GM19438 (cell line): ENCODE data around the gene SKOR1.

ENCODE experiments used
- ATAC-seq: cut with Tn5 transposase; IDR thresholded peaks from one replicate; pipeline ENCODE4 v1.9.1; 2021; ENCODE audit warnings: low read depth; ENCODE audit not compliant: unreplicated experiment

SKOR1 gene

DNA sequence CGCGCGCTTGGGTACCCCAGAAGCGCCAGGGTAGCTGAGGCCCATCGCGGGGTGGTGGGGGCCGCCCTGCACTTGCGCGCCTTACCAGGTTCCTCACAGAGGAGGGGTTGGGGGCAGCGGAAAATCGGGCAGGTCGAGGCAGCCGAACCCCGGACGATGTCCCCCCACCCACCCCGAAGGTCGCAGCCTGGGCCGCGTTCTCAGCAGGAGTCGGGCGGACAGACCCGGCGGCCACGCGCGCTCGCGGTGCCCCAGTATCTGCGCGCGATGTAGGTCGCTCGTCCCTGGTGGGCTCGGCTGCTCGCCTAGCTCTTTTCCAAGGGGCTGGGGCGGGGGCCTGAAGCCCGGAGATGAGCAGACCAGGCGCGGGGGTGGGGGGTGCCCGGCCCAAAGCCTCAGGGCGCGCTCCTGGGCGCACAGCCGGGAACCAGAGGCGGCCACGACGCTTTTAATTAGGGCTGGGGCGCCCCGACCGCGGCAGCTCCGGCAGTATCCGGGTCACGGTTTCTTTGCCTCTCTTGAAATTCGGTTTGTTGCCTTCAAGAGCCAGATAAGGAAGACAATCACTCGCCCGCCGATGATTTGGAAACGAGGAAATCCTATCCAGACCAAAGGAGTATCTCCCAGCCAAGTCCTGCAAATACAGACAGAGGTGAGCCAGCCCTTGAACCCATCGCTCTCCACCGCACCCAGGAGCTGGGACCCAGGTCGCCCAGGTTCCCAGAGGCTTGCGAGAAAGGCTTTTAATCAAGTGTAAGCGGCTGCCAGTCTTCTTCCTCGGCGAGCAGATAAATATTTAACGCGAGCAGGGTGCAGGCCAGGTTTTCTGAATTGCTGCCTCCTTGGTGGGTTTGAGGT lies 4.6 kb downstream of the SKOR1 start:
- ATAC-seq: no peak

DNA sequence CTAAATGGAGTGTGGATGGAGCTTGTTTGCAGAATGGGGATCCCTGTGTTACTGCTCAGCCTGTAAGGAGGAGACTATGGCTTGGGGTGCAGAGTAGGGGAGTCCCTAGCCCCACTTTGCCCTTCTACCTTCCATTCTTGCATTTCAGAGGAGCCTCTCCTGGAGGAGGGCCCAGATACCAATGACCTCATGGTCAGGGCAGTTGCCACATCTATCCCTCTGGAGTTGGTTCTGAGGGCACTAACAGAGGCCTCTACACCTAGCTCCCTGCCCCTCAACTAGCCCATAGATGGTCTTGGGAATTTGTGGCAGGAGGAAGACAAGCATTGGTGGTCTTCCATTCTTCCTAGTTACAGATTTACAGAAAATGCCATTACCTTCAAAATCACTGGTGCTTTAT lies 6.1 kb downstream of the SKOR1 start:
- no peak for ATAC-seq

DNA sequence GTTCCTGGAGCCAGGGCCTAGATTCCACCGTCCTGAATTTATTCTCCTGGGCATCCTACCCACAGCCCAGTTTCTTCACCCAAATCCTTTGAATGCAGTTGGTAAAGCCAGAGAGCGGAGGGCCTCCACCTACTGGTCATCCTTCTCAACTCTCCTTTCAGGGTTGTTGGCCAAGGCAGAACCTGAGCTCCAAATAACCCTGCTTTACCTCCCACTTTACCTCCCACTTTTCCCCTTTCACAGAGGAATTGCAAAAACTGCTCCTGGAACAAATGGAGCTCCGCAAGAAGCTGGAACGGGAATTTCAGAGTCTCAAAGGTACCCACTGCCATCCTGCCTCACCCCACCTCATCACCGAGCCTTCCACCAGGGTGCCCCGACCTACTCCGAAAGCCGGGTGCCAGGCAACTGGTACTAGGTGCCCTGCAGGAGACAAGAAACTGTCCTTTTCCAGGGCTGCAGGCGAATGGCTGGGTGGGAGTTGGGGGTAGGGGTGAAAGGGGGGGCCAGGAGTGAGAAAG lies 6.8 kb downstream of the SKOR1 start:
- no peak for ATAC-seq

DNA sequence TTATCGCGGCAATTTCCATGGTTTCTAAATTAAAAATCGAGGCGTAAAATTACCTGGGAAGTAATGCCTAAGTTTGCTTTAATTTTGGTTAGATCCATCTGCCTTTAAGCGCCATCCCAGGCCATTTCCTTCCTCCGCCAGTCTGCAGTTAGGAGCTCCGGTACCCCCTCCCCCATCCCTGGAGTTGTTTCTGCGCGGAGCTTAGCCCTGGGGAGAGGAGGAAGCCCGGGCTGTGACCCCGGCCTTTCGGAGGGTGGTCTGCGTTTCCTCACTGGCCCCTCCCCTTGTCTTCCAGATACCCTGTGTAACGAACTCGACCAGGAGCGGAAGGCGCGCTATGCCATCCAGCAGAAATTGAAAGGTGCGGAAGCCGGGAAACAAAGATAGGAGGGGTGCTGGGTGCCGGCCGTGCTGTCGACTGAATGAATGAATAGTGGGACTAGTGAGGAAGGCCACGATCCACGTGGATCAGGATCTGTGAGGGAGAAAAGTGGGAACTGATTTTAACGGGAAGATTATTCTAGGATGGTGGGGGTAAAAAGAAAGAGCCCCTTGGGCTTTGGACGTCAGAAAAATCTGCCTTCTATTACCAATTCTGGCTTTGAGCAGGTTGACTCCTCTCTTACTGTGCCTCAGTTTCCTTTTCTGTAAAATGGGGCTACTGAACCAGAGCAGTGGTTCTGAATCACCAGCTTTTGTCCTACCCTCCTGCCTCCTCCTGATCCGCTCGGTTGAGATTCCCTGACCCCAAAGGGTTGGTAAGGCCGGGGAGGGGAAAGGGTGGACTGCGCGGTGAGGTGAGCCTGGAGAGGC lies 7.8 kb downstream of the SKOR1 start:
- no peak for ATAC-seq

DNA sequence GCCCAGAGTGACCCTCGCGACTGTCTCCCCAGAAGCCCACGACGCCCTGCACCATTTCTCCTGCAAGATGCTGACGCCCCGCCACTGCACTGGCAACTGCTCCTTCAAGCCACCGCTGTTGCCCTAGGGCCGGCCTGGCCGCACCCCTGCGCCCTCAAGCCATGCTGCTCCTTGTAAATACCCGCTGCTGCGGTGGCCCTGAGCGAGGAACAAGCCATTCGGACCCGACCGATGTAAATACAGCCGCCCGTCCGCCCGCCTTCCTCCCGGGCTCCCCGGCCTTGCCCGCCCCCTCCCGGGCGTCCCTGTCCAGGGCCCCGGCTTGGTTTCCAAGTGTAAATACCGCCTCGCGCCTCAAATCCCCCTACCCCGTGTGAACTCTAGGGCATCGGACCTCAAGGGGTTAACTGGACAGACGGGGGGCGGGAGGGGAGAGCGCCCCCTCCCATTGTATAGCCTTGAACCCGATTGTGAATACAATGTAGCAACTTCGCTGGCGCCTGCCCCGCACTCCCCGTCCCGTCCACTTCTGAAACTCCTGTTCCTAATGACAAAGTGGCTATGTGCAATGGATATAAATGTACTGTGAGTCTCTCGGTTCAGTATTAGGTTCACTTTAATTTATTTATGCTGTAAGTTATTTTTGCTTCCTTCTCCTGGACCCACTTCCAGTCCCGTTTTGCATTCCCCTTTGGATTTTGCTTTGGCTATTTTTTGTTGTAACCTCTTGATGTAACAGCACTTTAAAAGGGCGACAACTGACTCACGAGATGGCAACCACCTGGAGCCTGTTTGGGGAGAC lies 8.6 kb downstream of the SKOR1 start:
- ATAC-seq: no peak

DNA sequence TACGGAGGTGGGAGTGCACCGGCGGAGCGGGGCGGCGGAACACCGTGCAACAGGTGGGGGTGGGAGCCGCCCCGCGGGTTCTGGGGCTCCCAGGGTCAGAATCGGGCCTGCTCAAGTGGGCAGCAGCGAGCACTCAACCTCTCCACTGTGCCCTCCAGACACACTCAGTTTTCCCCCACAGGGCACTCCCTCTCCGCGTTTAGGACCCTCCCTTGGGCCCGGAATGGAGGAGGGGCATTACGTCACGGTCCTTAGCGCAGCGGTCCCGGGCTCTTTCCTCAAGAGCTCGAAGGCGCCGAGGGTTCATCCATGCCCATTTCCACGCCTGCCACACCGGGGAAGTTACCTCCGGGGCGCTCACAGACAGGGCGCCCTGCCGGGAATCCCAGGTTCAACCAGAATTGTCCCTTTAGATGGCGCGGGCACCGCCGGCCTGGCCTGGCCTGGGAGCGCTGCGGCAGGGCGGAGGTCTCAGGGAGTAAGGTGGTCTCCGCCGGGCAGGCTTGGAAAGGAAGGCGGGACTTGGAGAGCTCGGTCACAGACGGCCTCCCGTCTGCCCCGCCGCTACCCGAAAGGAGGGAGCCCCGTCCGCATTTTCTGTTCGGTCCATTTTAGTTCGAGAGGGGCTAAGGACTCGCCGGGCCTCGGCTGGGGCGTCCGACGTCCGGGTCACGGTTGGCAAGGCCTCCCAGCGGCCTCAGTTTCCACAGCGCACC lies 9.4 kb downstream of the SKOR1 start:
- no peak for ATAC-seq

DNA sequence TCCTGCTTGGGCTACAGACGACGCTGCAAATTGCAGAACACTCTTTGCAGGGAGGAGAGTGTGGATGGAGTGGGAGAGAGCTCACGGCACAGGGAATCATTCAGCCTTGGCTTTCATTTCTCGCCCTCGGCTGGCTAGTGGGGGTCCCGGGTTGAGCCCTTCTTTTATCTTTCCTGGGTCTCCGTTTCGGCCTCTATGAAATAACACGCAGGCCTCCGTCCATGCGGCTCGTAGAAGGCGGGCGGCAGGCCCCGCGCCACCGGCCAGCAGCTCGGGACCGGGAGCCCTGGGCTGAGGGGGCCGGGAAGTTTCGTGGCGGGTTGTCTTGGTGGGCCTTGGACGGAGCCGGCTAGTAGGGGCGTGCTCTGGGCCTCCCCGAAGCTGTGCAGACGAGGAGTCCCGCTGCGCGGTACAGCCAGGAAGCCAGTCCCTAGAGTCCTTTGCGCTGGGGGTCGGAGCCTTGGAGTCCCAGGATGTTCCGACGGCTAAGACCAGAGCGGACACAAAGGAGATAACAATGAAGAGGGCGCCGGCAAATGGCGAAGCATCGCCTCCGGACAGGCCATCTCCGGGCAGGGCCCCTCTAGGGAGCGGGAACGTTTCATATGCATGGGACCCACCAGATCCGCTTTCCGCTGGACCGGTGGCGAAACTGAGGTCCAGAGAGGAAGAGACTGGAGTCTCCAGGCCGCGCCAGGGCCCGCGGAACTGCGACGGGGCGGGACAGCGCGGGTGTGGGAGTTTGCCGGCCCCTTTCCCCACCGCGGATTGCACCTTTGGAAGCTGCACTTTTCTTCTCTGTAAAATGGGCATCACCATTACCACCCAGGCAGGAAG lies 10.2 kb downstream of the SKOR1 start:
- no peak for ATAC-seq

DNA sequence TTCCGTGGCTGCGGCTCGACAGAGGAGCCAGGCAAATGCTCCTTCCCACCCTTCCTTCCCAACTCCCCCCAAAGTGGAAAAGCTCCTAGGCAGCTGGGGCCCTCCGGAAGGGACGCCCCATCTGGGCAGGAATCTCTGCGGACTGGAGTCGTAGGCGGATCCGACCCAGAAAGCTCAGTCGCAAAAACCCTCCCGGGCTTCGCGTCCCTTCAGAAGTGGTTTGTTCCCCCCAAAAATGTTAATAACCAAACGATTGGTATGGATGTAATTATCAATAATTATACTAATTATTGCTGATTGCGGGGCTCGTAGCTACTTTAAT lies 10.8 kb downstream of the SKOR1 start:
- ATAC-seq: no peak

DNA sequence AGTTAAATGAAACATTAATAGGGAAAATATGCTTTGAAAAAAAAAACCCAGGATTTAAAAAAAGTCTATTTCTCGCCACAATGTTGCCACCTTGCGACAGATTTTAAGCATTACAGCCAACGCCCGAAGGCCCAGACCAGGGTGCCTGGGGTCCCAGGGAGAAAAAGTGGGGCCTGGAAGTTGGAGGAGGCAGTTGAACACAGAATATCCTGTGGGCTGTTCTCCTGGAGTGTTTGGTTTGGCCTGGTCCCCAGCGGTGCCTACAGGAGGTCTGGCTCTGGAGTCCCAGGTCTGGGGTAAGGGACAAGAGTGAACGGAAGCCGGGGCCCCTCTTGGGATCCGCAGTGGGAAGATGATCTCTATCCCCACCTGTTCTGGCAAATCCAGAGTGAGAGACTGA lies 11.2 kb downstream of the SKOR1 start:
- ATAC-seq: no peak

DNA sequence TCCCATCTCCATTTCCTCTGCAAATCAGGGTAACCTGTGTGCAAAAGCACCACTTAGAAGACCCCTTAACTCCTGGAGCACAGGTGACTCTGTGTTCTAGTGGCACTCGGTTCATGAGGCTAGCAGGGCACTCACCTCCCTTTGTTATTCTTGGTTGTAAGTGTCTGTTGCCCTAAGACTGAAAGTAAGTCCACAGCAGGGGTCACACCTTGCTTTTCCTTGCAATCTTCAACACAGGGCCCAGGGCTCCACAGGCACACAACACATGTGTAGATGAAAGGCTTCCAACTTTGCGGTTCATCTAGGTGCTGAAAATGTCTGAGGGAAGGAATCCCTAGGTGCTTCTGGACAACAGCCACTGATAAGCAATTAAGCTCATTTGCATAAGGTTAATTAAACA lies 11.6 kb downstream of the SKOR1 start:
- no peak for ATAC-seq

DNA sequence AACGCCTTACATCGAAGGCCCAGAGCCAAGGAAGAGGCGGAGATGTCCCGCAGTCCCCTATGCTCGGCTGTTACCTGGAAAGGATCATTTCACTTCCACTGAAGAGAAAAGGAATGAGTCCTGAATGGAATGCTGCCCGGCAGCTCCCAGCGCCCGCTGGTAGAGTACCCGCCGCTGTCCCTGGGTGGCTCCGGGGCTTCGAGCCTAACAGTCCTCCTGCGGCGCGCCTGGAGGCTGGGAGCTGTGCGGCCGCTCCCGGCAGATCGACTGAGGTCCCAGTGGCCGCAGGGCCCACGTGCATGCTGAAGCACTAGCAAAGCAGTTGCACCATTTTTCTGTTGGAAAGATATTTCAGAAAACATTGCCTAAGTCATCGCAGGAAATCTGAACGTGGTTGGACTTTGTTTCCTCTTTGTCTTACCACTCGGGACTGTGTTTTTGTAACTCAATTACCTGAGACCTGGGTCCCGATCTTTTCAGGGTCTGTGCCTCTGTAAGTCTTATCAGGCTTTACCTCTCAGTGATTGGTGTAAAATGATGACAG lies 13.6 kb downstream of the SKOR1 start:
- no peak for ATAC-seq

DNA sequence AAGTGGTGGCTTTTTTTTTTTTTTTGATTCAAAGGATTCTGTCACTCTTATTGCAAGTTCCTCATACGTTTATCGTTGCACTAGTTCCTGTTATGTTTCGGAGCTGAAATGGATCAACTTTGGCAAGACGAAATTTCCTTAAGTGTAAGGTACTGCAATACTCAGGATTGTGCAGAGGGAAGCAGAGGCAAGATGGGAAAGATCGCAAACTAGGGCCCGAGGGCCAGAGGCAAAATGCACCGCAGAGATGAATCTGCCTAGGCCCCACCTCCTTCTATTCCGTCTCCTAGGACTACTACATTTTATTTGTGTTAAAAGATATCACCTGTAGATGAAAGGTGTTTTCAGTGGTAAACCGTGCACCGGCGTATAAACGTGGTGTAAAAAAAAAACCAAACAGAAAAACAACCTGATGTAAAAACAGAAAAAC lies 14.2 kb downstream of the SKOR1 start:
- no peak for ATAC-seq

DNA sequence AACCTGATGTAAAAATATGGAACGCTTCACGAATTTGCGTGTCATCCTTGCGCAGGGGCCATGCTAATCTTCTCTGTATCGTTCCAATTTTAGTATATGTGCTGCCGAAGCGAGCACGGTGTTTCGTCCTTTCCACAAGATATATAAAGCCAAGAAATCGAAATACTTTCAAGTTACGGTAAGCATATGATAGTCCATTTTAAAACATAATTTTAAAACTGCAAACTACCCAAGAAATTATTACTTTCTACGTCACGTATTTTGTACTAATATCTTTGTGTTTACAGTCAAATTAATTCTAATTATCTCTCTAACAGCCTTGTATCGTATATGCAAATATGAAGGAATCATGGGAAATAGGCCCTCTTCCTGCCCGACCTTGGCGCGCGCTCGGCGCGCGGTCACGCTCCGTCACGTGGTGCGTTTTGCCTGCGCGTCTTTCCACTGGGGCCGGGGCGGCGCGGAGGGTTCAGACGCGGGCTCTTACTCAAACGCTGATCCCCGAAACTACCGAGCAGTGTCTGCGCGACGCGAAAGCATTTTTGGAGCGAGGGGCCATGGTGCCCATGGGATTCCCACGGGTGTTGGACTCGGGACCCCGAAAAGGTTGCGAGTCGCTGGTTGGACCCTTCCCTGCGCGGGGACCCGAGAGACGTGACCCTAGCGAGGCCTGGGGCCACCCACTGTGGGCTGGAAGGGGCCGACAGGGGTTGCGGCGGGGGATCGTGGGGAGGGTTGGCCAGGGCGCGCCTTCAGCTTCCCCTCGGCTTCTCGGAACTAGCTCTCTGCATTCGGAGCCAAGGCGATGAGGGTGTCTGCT lies 14.8 kb downstream of the SKOR1 start, which contains the start of gene RNU6-1:
RNU6-1 (minus strand) TSS at position 117 of the 820 bp plus-strand sequence.
- ATAC-seq: peak; percentile 77

DNA sequence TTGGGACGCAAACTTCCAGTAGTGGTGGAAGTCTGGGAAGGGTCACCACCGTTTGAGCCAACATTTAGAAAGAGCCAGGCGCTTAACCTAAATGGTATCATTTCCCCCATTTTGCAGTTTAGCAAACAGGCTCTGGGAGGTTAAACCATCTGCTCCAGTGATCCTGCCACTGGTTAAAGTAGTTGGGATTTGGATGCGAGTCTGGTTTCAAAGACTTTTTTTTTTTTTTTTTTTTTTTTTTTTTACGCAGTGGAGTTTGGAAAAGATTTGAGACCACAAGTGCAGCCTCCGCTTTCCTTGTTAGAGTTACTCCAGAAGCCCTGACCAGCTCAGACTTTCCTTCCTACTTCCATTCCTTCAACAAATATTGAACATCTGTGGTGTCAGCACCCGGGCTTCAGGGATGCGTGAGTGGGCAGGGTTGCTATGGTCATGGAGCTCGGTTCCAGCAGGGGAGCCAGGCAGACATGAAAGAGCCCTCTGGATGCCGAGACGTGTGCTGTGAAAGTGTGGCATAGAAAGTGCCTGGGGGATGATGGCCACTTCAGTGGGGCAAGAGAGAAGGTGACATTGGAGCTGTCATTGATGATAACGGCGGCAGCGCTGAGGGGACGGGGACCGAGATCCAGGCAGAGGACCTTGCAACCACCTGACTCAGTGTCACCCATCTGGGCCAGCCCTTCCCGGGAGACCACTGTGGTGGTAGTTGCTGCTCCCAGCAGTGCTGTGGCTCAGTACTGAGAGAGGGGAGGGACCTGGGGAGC lies 15.6 kb downstream of the SKOR1 start:
- no peak for ATAC-seq

DNA sequence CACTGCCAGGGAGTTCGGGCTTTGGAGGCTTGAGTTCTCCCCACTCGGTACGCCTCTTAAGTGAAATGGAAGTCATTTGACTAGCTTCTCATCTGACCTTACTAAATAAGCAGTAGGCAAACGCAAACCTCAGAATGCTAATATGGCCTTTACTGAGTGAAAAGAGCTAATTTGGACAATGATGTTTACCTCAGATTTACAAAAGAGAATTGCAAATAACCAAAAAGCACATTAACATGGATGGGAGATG lies 16.1 kb downstream of the SKOR1 start:
- ATAC-seq: no peak

DNA sequence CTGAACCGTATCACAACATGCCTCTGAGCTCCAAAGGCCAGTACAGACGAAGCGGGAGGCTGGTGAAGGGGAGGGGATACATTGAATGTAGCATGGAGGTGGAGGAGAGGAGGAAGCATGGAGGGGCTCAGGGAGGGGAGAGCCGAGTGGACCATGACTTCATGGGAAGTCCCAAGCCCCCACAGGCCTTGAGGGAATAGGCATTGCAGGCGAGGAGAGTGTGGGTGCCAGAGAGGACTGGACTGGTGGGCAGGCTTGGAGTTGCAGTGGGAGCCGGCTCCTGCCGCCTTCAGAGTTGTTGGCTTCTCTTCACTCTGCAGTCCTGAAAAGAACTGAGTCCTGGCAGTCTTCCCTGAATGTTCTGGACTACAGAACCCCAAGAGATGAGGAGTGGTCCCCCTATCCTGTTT lies 17.8 kb downstream of the SKOR1 start:
- no peak for ATAC-seq

DNA sequence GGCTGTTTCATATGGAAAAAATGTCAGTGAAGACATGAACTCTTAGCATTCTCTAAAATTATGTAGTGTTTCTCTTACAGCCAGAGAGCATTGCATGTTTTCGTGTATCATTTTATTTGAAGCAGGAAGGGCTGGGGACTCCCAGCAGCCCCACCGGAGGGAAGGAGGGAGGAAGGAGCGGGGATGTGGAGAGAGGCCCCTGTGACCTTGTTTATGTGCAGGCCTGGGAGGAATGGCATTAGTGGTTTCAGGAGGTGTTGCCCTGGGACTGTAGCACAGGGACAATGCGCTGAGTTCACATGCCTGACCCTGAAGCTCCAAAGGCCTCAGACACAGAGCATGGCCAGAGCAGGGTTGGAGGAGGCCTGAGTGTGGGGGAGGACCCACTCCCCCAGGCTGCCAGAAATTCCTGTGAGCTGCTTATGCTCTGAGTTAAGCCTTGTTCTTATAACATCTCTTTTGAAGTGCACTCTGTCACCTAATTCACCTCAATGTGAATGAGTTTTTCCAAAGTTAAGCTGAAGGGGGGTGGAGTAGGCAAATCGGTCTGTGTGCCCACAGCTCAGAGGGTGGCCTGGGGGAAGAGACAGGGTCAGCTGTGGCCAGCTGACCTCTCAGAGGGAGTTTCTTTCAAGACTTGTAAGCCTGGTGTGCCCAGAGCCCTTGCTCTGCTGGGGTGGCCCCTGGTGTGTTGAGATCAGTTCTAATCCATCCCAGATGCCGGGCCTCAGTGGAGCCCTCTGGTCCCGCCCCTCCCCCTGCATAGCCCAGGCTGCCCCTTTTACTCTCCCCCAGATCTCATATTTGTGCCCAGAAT lies 18.5 kb downstream of the SKOR1 start:
- no peak for ATAC-seq
